Stimulated activated effector memory CD8-positive, alpha-beta T cell treated with anti-CD3 and anti-CD28 coated beads, Interleukin-12 subunit alpha, Interleukin-12 subunit beta, amount 100 ng/mL, for 72 hours (primary cell): ENCODE data around the gene IFI27L1.
A peak's percentile ranks its signal among the peaks of the same experiment; 100 is the strongest.

Source experiments
- ATAC-seq: fragments of 150-1000 bp; cut with Tn5 transposase; 2 replicates; pipeline ENCODE4 v1.10.0; 2021
- DNase-seq, 2 donors: peaks; one replicate each; pipeline ENCODE4 v3.0.0; 2021 to 2022; ENCODE audit warnings: low spot score in 2 of 2
- H3K27ac Mint-ChIP-seq: one replicate; pipeline ENCODE4 v1.8.0; 2022; ENCODE audit warnings: mild to moderate bottlenecking, mixed read lengths
- H3K36me3 Mint-ChIP-seq: one replicate; pipeline ENCODE4 v1.8.0; 2022; ENCODE audit warnings: mild to moderate bottlenecking, mixed read lengths
- H3K4me1 Mint-ChIP-seq: one replicate; pipeline ENCODE4 v1.8.0; 2022; ENCODE audit warnings: mixed read lengths
- H3K4me3 Mint-ChIP-seq: one replicate; pipeline ENCODE4 v1.8.0; 2022; ENCODE audit warnings: mild to moderate bottlenecking, mixed read lengths
- H3K9me3 Mint-ChIP-seq: one replicate; pipeline ENCODE4 v1.8.0; 2022; ENCODE audit warnings: mixed read lengths

IFI27L1 gene

GRCh38 chr14:94088516-94088915, 7.4 kb downstream of the IFI27L1 start:
- Mint-ChIP-seq H3K4me1 (peaks cover 6% of the 10 kb centered on the region), H3K36me3 (no peaks in the 10 kb centered on the region), H3K9me3 (peaks cover 2% of the 10 kb centered on the region), H3K27ac (no peak overlapping the region), H3K4me3 (no peak overlapping the region)
- ATAC-seq, result no peak
- no peak for DNase-seq

- no peak for ATAC-seq
- Mint-ChIP-seq H3K27ac (no peak overlapping the region), H3K4me3 (no peak overlapping the region), H3K36me3 (no peaks in the 10 kb centered on the region), H3K4me1 (peaks cover 6% of the 10 kb centered on the region), H3K9me3 (peaks cover 2% of the 10 kb centered on the region)
- DNase-seq, result no peak
Measured at GRCh38 chr14:94089479-94089878, 8.4 kb downstream of the IFI27L1 start.

- H3K4me3 Mint-ChIP-seq, result no peak overlapping the region
- H3K27ac Mint-ChIP-seq, result no peak overlapping the region
- DNase-seq, result no peak
- H3K4me1 Mint-ChIP-seq, result no peaks in the 10 kb centered on the region
- peaks cover 9% of the 10 kb centered on the region for H3K36me3 Mint-ChIP-seq
- no peaks in the 10 kb centered on the region for H3K9me3 Mint-ChIP-seq
- ATAC-seq, result no peak
Measured at GRCh38 chr14:94093418-94093817, 12.3 kb downstream of the IFI27L1 start.

GRCh38 chr14:94097091-94097490, 16.0 kb downstream of the IFI27L1 start:
- H3K27ac Mint-ChIP-seq, result no peak overlapping the region
- no peaks in the 10 kb centered on the region for H3K4me1 Mint-ChIP-seq
- no peak for DNase-seq
- peaks cover 9% of the 10 kb centered on the region for H3K36me3 Mint-ChIP-seq
- no peak for ATAC-seq
- H3K4me3 Mint-ChIP-seq, result no peak overlapping the region
- H3K9me3 Mint-ChIP-seq, result no peaks in the 10 kb centered on the region

- H3K9me3 Mint-ChIP-seq, result no peaks in the 10 kb centered on the region
- ATAC-seq (peak; percentile 29), DNase-seq (no peak)
- H3K4me3 Mint-ChIP-seq, result no peak overlapping the region
- peaks cover 9% of the 10 kb centered on the region for H3K36me3 Mint-ChIP-seq
- H3K4me1 Mint-ChIP-seq, result no peaks in the 10 kb centered on the region
- peak overlapping the region; percentile 58 for H3K27ac Mint-ChIP-seq
Measured at GRCh38 chr14:94098326-94098992, 17.3 kb downstream of the IFI27L1 start.

- Mint-ChIP-seq H3K4me1 (no peaks in the 10 kb centered on the region), H3K27ac (peak overlapping the region; percentile 58), H3K9me3 (no peaks in the 10 kb centered on the region), H3K36me3 (peaks cover 9% of the 10 kb centered on the region), H3K4me3 (no peak overlapping the region)
- DNase-seq (no peak), ATAC-seq (no peak)
Measured at GRCh38 chr14:94099006-94099405, 17.9 kb downstream of the IFI27L1 start.

GRCh38 chr14:94100847-94101246, 19.7 kb downstream of the IFI27L1 start:
- Mint-ChIP-seq H3K4me3 (no peak overlapping the region), H3K27ac (no peak overlapping the region), H3K4me1 (no peaks in the 10 kb centered on the region), H3K36me3 (peaks cover 9% of the 10 kb centered on the region), H3K9me3 (no peaks in the 10 kb centered on the region)
- ATAC-seq, result no peak
- no peak for DNase-seq

- no peaks in the 10 kb centered on the region for H3K4me1 Mint-ChIP-seq
- no peak for DNase-seq
- no peak overlapping the region for H3K4me3 Mint-ChIP-seq
- H3K27ac Mint-ChIP-seq, result no peak overlapping the region
- H3K36me3 Mint-ChIP-seq, result peaks cover 7% of the 10 kb centered on the region
- H3K9me3 Mint-ChIP-seq, result no peaks in the 10 kb centered on the region
- no peak for ATAC-seq
Measured at GRCh38 chr14:94101748-94102147, 20.6 kb downstream of the IFI27L1 start.

- Mint-ChIP-seq H3K9me3 (no peaks in the 10 kb centered on the region), H3K4me3 (no peak overlapping the region), H3K4me1 (no peaks in the 10 kb centered on the region), H3K36me3 (no peaks in the 10 kb centered on the region), H3K27ac (no peak overlapping the region)
- ATAC-seq (no peak), DNase-seq (no peak)
Measured at GRCh38 chr14:94102768-94103482, 21.8 kb downstream of the IFI27L1 start.

- Mint-ChIP-seq H3K4me3 (no peak overlapping the region), H3K27ac (no peak overlapping the region), H3K9me3 (no peaks in the 10 kb centered on the region), H3K36me3 (no peaks in the 10 kb centered on the region), H3K4me1 (no peaks in the 10 kb centered on the region)
- ATAC-seq (no peak), DNase-seq (no peak)
Measured at GRCh38 chr14:94103554-94104150, 22.5 kb downstream of the IFI27L1 start.

- no peak for DNase-seq
Measured at GRCh38 chr14:94104731-94105130, 23.6 kb downstream of the IFI27L1 start.

GRCh38 chr14:94109915-94110250, 28.8 kb downstream of the IFI27L1 start:
- H3K4me1 Mint-ChIP-seq, result no peaks in the 10 kb centered on the region
- peak overlapping the region; percentile 18 for H3K27ac Mint-ChIP-seq
- no peak for DNase-seq
- H3K4me3 Mint-ChIP-seq, result no peak overlapping the region
- no peaks in the 10 kb centered on the region for H3K36me3 Mint-ChIP-seq
- H3K9me3 Mint-ChIP-seq, result no peaks in the 10 kb centered on the region
- ATAC-seq, result no peak

More at GRCh38 chr14:94104731-94105130, 23.6 kb downstream of the IFI27L1 start:
- no peaks in the 10 kb centered on the region for H3K9me3 Mint-ChIP-seq
- H3K27ac Mint-ChIP-seq, result no peak overlapping the region
- H3K36me3 Mint-ChIP-seq, result no peaks in the 10 kb centered on the region
- H3K4me3 Mint-ChIP-seq, result no peak overlapping the region
- ATAC-seq, result no peak
- no peaks in the 10 kb centered on the region for H3K4me1 Mint-ChIP-seq

GRCh38 chr14:94110552-94111181, 29.6 kb downstream of the IFI27L1 start, which contains the start of gene IFI27:
Gene IFI27 (plus strand): TSS chr14:94110736.
- Mint-ChIP-seq H3K4me1 (no peaks in the 10 kb centered on the region), H3K9me3 (no peaks in the 10 kb centered on the region), H3K36me3 (no peaks in the 10 kb centered on the region), H3K4me3 (no peak within 1 kb of the TSS), H3K27ac (peak within 1 kb of the TSS; percentile 18)
- no peak for ATAC-seq
- no peak for DNase-seq

- Mint-ChIP-seq H3K27ac (peak overlapping the region; percentile 18), H3K4me3 (no peak overlapping the region), H3K9me3 (no peaks in the 10 kb centered on the region), H3K4me1 (no peaks in the 10 kb centered on the region), H3K36me3 (no peaks in the 10 kb centered on the region)
- DNase-seq (no peak), ATAC-seq (no peak)
Measured at GRCh38 chr14:94111276-94112095, 30.4 kb downstream of the IFI27L1 start.

GRCh38 chr14:94112513-94113063, 31.5 kb downstream of the IFI27L1 start:
- Mint-ChIP-seq H3K4me3 (no peak overlapping the region), H3K27ac (peak overlapping the region; percentile 18)

More at GRCh38 chr14:94112513-94113063, 31.5 kb downstream of the IFI27L1 start:
- DNase-seq (no peak), ATAC-seq (no peak)
- Mint-ChIP-seq H3K4me1 (no peaks in the 10 kb centered on the region), H3K36me3 (no peaks in the 10 kb centered on the region), H3K9me3 (no peaks in the 10 kb centered on the region)
